HepG2 (cell line): ENCODE results near the gene MAP3K3. TPM values are rescaled to one million over a fixed set of nuclear protein-coding genes. Genes with fewer than 3 reads are reported as not detected.
A peak's percentile ranks its signal among the peaks of the same experiment; 100 is the strongest.

Experiments
- CHD4 ChIP-seq: fragments of 200-600 bp; sonication (generic); IDR thresholded peaks from 2 replicates; pipeline ENCODE4 v1.7.0; 2017; ENCODE audit warnings: mild to moderate bottlenecking, low read length, borderline replicate concordance
- DBP ChIP-seq: sonication (generic); formaldehyde crosslinking; IDR thresholded peaks from 2 replicates; pipeline ENCODE4 v1.4.0; 2020; ENCODE audit warnings: missing genetic modification reagents; ENCODE audit errors: not compliant biosample characterization
- MED1 ChIP-seq: sonication (generic); formaldehyde crosslinking; IDR thresholded peaks from 2 replicates; pipeline ENCODE4 v1.4.0; 2020; ENCODE audit warnings: missing genetic modification reagents
- NCOR1 ChIP-seq: fragments of 200-600 bp; sonication (generic); IDR thresholded peaks from 2 replicates; pipeline ENCODE4 v1.7.0; 2017; ENCODE audit warnings: antibody characterized with exemption, low read length, borderline replicate concordance
- NPAS2 ChIP-seq: sonication (generic); formaldehyde crosslinking; IDR thresholded peaks from 2 replicates; pipeline ENCODE4 v1.8.0; 2022; ENCODE audit warnings: mild to moderate bottlenecking, missing genetic modification reagents, borderline replicate concordance
- PLRG1 ChIP-seq: fragments of 450-650 bp; conservative IDR thresholded peaks from 2 replicates; pipeline ENCODE4 v1.6.1; 2016
- POLR2A ChIP-seq, 2 experiments: IDR thresholded peaks; 2 replicates each; pipeline ENCODE4 v1.6.1; 2011; ENCODE audit warnings: low read depth in 2 of 2, low read length in 2 of 2, mild to moderate bottlenecking in 1 of 2, moderate library complexity in 1 of 2; ENCODE audit not compliant: insufficient read depth in 1 of 2
- PRPF4 ChIP-seq: fragments of 200-400 bp; formaldehyde crosslinking; IDR thresholded peaks from 2 replicates; pipeline ENCODE4 v1.6.1; 2016; ENCODE audit warnings: low read length, low read depth; ENCODE audit not compliant: poor library complexity, severe bottlenecking
- SRSF1 ChIP-seq: fragments of 200-400 bp; formaldehyde crosslinking; optimal IDR thresholded peaks from 2 replicates; pipeline ENCODE3; 2017; ENCODE audit warnings: mild to moderate bottlenecking, low read depth, low read length, moderate library complexity
- ZNF142 ChIP-seq: sonication (generic); formaldehyde crosslinking; IDR thresholded peaks from 2 replicates; pipeline ENCODE4 v1.4.0; 2020; ENCODE audit warnings: missing genetic modification reagents
- ZNF460 ChIP-seq: sonication (generic); formaldehyde crosslinking; IDR thresholded peaks from 2 replicates; pipeline ENCODE4 v1.5.1; 2020; ENCODE audit warnings: missing genetic modification reagents, mild to moderate bottlenecking, borderline replicate concordance
- ZNF891 ChIP-seq: sonication (generic); formaldehyde crosslinking; IDR thresholded peaks from 2 replicates; pipeline ENCODE4 v1.5.0; 2020; ENCODE audit warnings: mild to moderate bottlenecking, missing genetic modification reagents
- polyA plus RNA-seq, 8 experiments: library from polyadenylated mRNA; depleted of rRNA in 3 of 8; stranded (reverse) in 7 of 8; unstranded in 1 of 8; fragments of >200 nt; fragmentation: Illumina TruSeq in 4 of 8; extraction: Trizol in 4 of 8; gene quantifications; 2 replicates each; pipeline versions ENCODE4 v1.2.1 to v1.2.3, GENCODE V29; 2011 to 2016; ENCODE audit warnings: low read depth in 4 of 8, missing spikeins in 1 of 8, mixed read lengths in 1 of 8; ENCODE audit not compliant: insufficient read depth in 1 of 8
- total RNA-seq, 5 experiments: library from RNA; depleted of rRNA; stranded (reverse); fragments of >200 nt; fragmentation: Illumina TruSeq; extraction: Trizol; gene quantifications; 2 replicates each; pipeline ENCODE4 v1.2.3, GENCODE V29; 2016; ENCODE audit warnings: low read depth in 1 of 5
- TF ChIP-seq, protein P1 (sequence below): sonication (generic); formaldehyde crosslinking; IDR thresholded peaks from 2 replicates; pipeline ENCODE4 v1.8.0; 2022; ENCODE audit warnings: missing genetic modification reagents, mild to moderate bottlenecking, moderate library complexity, borderline replicate concordance
- TF ChIP-seq, protein P2 (sequence below): sonication (generic); formaldehyde crosslinking; IDR thresholded peaks from 2 replicates; pipeline ENCODE4 v1.4.0; 2020; ENCODE audit warnings: missing genetic modification reagents, mild to moderate bottlenecking, borderline replicate concordance
- TF ChIP-seq, protein P3 (sequence below): sonication (generic); formaldehyde crosslinking; conservative IDR thresholded peaks from 2 replicates; pipeline ENCODE4 v1.8.1; 2023; ENCODE audit warnings: missing genetic modification reagents

Gene MAP3K3
- total and polyA plus RNA-seq, 2 of the 13 experiments (the other 11 are each of a cell fraction or from before 2014, with no cell fraction given) = 17.7 to 21.8 TPM

- TF ChIP-seq, protein P1, sequence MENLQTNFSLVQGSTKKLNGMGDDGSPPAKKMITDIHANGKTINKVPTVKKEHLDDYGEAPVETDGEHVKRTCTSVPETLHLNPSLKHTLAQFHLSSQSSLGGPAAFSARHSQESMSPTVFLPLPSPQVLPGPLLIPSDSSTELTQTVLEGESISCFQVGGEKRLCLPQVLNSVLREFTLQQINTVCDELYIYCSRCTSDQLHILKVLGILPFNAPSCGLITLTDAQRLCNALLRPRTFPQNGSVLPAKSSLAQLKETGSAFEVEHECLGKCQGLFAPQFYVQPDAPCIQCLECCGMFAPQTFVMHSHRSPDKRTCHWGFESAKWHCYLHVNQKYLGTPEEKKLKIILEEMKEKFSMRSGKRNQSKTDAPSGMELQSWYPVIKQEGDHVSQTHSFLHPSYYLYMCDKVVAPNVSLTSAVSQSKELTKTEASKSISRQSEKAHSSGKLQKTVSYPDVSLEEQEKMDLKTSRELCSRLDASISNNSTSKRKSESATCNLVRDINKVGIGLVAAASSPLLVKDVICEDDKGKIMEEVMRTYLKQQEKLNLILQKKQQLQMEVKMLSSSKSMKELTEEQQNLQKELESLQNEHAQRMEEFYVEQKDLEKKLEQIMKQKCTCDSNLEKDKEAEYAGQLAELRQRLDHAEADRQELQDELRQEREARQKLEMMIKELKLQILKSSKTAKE (CRISPR knock-in tag) = no peak
- TF ChIP-seq NPAS2 (CRISPR knock-in tag) = no peak
- TF ChIP-seq ZNF142 (CRISPR knock-in tag) = no peak
- TF ChIP-seq MED1 (CRISPR knock-in tag) = peak; percentile 43
- TF ChIP-seq ZNF891 (CRISPR knock-in tag) = peak; percentile 1
- TF ChIP-seq NCOR1 = peak; percentile 27; the same call in 1 of the 2 replicates
- no peak for TF ChIP-seq CHD4
- no peak for TF ChIP-seq ZNF460 (CRISPR knock-in tag)
- TF ChIP-seq, protein P2, sequence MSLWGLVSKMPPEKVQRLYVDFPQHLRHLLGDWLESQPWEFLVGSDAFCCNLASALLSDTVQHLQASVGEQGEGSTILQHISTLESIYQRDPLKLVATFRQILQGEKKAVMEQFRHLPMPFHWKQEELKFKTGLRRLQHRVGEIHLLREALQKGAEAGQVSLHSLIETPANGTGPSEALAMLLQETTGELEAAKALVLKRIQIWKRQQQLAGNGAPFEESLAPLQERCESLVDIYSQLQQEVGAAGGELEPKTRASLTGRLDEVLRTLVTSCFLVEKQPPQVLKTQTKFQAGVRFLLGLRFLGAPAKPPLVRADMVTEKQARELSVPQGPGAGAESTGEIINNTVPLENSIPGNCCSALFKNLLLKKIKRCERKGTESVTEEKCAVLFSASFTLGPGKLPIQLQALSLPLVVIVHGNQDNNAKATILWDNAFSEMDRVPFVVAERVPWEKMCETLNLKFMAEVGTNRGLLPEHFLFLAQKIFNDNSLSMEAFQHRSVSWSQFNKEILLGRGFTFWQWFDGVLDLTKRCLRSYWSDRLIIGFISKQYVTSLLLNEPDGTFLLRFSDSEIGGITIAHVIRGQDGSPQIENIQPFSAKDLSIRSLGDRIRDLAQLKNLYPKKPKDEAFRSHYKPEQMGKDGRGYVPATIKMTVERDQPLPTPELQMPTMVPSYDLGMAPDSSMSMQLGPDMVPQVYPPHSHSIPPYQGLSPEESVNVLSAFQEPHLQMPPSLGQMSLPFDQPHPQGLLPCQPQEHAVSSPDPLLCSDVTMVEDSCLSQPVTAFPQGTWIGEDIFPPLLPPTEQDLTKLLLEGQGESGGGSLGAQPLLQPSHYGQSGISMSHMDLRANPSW (CRISPR knock-in tag) = peak; percentile 92; the same call in 1 of the 2 replicates
- no peak for TF ChIP-seq PRPF4
- TF ChIP-seq PLRG1 = no peak
- TF ChIP-seq SRSF1 = peak; percentile 85
- TF ChIP-seq DBP (CRISPR knock-in tag) = peak; percentile 36
- TF ChIP-seq, protein P3, sequence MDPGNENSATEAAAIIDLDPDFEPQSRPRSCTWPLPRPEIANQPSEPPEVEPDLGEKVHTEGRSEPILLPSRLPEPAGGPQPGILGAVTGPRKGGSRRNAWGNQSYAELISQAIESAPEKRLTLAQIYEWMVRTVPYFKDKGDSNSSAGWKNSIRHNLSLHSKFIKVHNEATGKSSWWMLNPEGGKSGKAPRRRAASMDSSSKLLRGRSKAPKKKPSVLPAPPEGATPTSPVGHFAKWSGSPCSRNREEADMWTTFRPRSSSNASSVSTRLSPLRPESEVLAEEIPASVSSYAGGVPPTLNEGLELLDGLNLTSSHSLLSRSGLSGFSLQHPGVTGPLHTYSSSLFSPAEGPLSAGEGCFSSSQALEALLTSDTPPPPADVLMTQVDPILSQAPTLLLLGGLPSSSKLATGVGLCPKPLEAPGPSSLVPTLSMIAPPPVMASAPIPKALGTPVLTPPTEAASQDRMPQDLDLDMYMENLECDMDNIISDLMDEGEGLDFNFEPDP = no peak
- peak; percentile 68 to 94 for TF ChIP-seq POLR2A (IDR thresholded peaks at IDR 0.05; ENCODE audit: insufficient read depth in 1 of 2, low read depth in 2 of 2, low read length in 2 of 2)
These were observed at the start of gene MAP3K3 (continued) for GRCh38 chr17:63621684-63622573.
